Neural cell (in vitro differentiated cells): ENCODE measurements around the gene ABHD17A. TPM values are rescaled to one million over a fixed set of nuclear protein-coding genes. Genes with fewer than 3 reads are reported as not detected.

Experiments used
- H2AFZ ChIP-seq: fragments of 200-600, 300-800 bp; sonication (generic), shearing (Covaris generic); 2 replicates; pipeline ENCODE4 v1.6.0; 2014; ENCODE audit warnings: low read depth, mild to moderate bottlenecking, antibody characterized with exemption, low read length, moderate library complexity
- H3F3A ChIP-seq: fragments of 200-600 bp; shearing (Covaris generic); 2 replicates; pipeline ENCODE4 v1.6.1; 2016; ENCODE audit warnings: mild to moderate bottlenecking, moderate library complexity, mixed read lengths, antibody characterized with exemption, low read length; ENCODE audit not compliant: insufficient read depth, poor library complexity, severe bottlenecking
- H3K27ac ChIP-seq: fragments of 200-600, 300-800 bp; sonication (generic), shearing (Covaris generic); 2 replicates; pipeline ENCODE4 v1.5.1; 2014; ENCODE audit warnings: mild to moderate bottlenecking, low read length, moderate library complexity
- H3K27me3 ChIP-seq: fragments of 300-800, 200-600 bp; sonication (generic), shearing (Covaris generic); 2 replicates; pipeline ENCODE4 v1.6.0; 2014; ENCODE audit warnings: mild to moderate bottlenecking, low read depth, low read length, moderate library complexity; ENCODE audit not compliant: insufficient read depth
- H3K36me3 ChIP-seq: fragments of 300-800, 200-600 bp; sonication (generic), shearing (Covaris generic); 2 replicates; pipeline ENCODE4 v1.5.1; 2014; ENCODE audit warnings: mild to moderate bottlenecking, antibody characterized with exemption, low read length, moderate library complexity; ENCODE audit not compliant: insufficient read depth
- H3K4me2 ChIP-seq: fragments of 300-800, 200-600 bp; sonication (generic), shearing (Covaris generic); 2 replicates; pipeline ENCODE4 v1.6.0; 2014; ENCODE audit warnings: mild to moderate bottlenecking, low read length
- H3K4me3 ChIP-seq: fragments of 300-800, 200-600 bp; sonication (generic), shearing (Covaris generic); 2 replicates; pipeline ENCODE4 v1.5.1; 2014; ENCODE audit warnings: mild to moderate bottlenecking, low read length, moderate library complexity
- H3K79me2 ChIP-seq: fragments of 200-600 bp; shearing (Covaris generic); replicated peaks from 2 replicates; pipeline ENCODE4 v1.6.0; 2014; ENCODE audit warnings: mild to moderate bottlenecking, low read length, moderate library complexity; ENCODE audit not compliant: insufficient read depth
- H3K9ac ChIP-seq: fragments of 300-800, 200-600 bp; sonication (generic), shearing (Covaris generic); 2 replicates; pipeline ENCODE4 v1.6.1; 2016; ENCODE audit warnings: mild to moderate bottlenecking, low read length, mixed read lengths
- H3K9me2 ChIP-seq: fragments of 200-600 bp; shearing (Covaris generic); 2 replicates; pipeline ENCODE4 v1.6.1; 2016; ENCODE audit warnings: mild to moderate bottlenecking, low read length, mixed read lengths; ENCODE audit not compliant: insufficient read depth
- H3K9me3 ChIP-seq: fragments of 200-600, 300-800 bp; sonication (generic), shearing (Covaris generic); 2 replicates; pipeline ENCODE4 v1.6.1; 2016; ENCODE audit warnings: mild to moderate bottlenecking, mixed run types, low read length, moderate library complexity, mixed read lengths
- H4K20me1 ChIP-seq: fragments of 200-600 bp; shearing (Covaris generic); 2 replicates; pipeline ENCODE4 v1.6.1; 2016; ENCODE audit warnings: mild to moderate bottlenecking, mixed run types; ENCODE audit not compliant: insufficient read depth
- CTCF ChIP-seq: fragments of 450-650 bp; IDR thresholded peaks from 2 replicates; pipeline ENCODE4 v1.5.1; 2014; ENCODE audit warnings: antibody characterized with exemption, mild to moderate bottlenecking, moderate library complexity; ENCODE audit not compliant: poor library complexity, severe bottlenecking
- EP300 ChIP-seq: fragments of 450-650 bp; conservative IDR thresholded peaks from 2 replicates; pipeline ENCODE4 v1.6.1; 2014; ENCODE audit warnings: antibody characterized with exemption, mild to moderate bottlenecking, moderate library complexity; ENCODE audit not compliant: poor library complexity, severe bottlenecking
- EZH2 ChIP-seq: fragments of 200-600, 300-800 bp; shearing (Covaris generic), sonication (generic); IDR thresholded peaks from 2 replicates; pipeline ENCODE4 v1.6.1; 2014; ENCODE audit warnings: antibody characterized with exemption, low read length, borderline replicate concordance, mild to moderate bottlenecking; ENCODE audit not compliant: insufficient read depth, poor library complexity, severe bottlenecking
- MXI1 ChIP-seq: fragments of 450-650 bp; conservative IDR thresholded peaks from 2 replicates; pipeline ENCODE4 v1.6.1; 2014; ENCODE audit warnings: antibody characterized with exemption, mild to moderate bottlenecking; ENCODE audit not compliant: poor library complexity, severe bottlenecking
- POLR2AphosphoS5 ChIP-seq: IDR thresholded peaks from 2 replicates; pipeline ENCODE4 v1.6.1; 2012
- RAD21 ChIP-seq: fragments of 450-650 bp; conservative IDR thresholded peaks from 2 replicates; pipeline ENCODE4 v1.6.1; 2014; ENCODE audit warnings: antibody characterized with exemption, mild to moderate bottlenecking, moderate library complexity
- REST ChIP-seq: IDR thresholded peaks from 2 replicates; pipeline ENCODE4 v1.6.1; 2012; ENCODE audit warnings: borderline replicate concordance
- SMC3 ChIP-seq: fragments of 450-650 bp; conservative IDR thresholded peaks from 2 replicates; pipeline ENCODE4 v1.6.1; 2014; ENCODE audit warnings: antibody characterized with exemption, mild to moderate bottlenecking, moderate library complexity; ENCODE audit not compliant: poor library complexity
- TAF1 ChIP-seq: IDR thresholded peaks from 2 replicates; pipeline ENCODE4 v1.6.1; 2012; ENCODE audit warnings: low read depth
- polyA plus RNA-seq: library from polyadenylated mRNA; depleted of rRNA; stranded (reverse); fragments of >200 nt; gene quantifications from 2 replicates; pipeline ENCODE4 v1.2.3, GENCODE V29; 2014

Gene ABHD17A
- polyA plus RNA-seq, 1 donor from 2014 or later = 116 TPM

DNA sequence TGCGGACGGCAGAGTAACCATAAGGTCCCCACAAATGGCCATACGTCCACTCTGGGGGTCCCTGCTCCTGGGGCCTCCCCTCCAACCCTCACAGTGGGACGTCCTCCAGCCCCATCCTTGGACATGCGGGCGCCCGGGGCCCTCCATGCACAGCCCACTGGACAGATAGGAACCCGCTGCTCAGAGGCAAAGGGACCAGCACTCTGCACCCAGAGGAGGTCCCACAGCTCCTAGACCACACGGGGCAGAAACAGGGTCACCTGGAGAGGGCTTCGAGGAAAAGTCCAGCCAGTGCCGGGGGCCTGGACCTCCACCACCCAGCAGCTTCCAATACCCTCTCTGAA, 48.1 kb downstream of the ABHD17A start:
- Histone ChIP-seq H3K9me2 (no peaks in the 10 kb centered on the region), H3F3A (no peaks in the 10 kb centered on the region), H3K9me3 (no peaks in the 10 kb centered on the region), H4K20me1 (no peaks in the 10 kb centered on the region), H3K27me3 (no peaks in the 10 kb centered on the region), H3K4me2 (no peak overlapping the region), H2AFZ (no peak overlapping the region), H3K79me2 (no peaks in the 10 kb centered on the region), H3K27ac (no peak overlapping the region), H3K36me3 (no peaks in the 10 kb centered on the region), H3K4me3 (no peak overlapping the region), H3K9ac (no peak overlapping the region)
- no peak for TF ChIP-seq REST
- TF ChIP-seq SMC3 = no peak
- TF ChIP-seq EP300 = no peak
- TF ChIP-seq POLR2AphosphoS5 = no peak
- TF ChIP-seq MXI1 = no peak
- TF ChIP-seq TAF1 = no peak
- no peak for TF ChIP-seq CTCF

GRCh38 chr19:1836458-1837221, 48.7 kb downstream of the ABHD17A start:
- H3K27ac ChIP-seq = no peak overlapping the region
- H3K9ac ChIP-seq = no peak overlapping the region
- H4K20me1 ChIP-seq = no peaks in the 10 kb centered on the region
- no peaks in the 10 kb centered on the region for H3K27me3 ChIP-seq
- no peak overlapping the region for H3K4me3 ChIP-seq
- no peaks in the 10 kb centered on the region for H3K79me2 ChIP-seq
- no peak overlapping the region for H2AFZ ChIP-seq
- no peaks in the 10 kb centered on the region for H3K9me2 ChIP-seq
- no peaks in the 10 kb centered on the region for H3K36me3 ChIP-seq
- no peak overlapping the region for H3K4me2 ChIP-seq
- no peaks in the 10 kb centered on the region for H3F3A ChIP-seq
- H3K9me3 ChIP-seq = no peaks in the 10 kb centered on the region
- no peak for TF ChIP-seq EP300
- no peak for TF ChIP-seq SMC3
- TF ChIP-seq RAD21 = no peak

- no peak for TF ChIP-seq POLR2AphosphoS5
- TF ChIP-seq MXI1 = no peak
- no peak for TF ChIP-seq EZH2
- TF ChIP-seq REST = no peak
- no peak for TF ChIP-seq TAF1
- TF ChIP-seq SMC3 = no peak
- no peak for TF ChIP-seq RAD21
- no peak for TF ChIP-seq EP300
- no peak for TF ChIP-seq CTCF
- Histone ChIP-seq H4K20me1 (no peaks in the 10 kb centered on the region), H2AFZ (no peak overlapping the region), H3K9me3 (no peaks in the 10 kb centered on the region), H3F3A (no peaks in the 10 kb centered on the region), H3K4me3 (no peak overlapping the region), H3K36me3 (no peaks in the 10 kb centered on the region), H3K4me2 (no peak overlapping the region), H3K9ac (no peak overlapping the region), H3K27me3 (no peaks in the 10 kb centered on the region), H3K27ac (no peak overlapping the region), H3K79me2 (no peaks in the 10 kb centered on the region), H3K9me2 (no peaks in the 10 kb centered on the region)
These were observed 51.8 kb downstream of the ABHD17A start for GRCh38 chr19:1833540-1833939.
